GM21360 (cell line): ENCODE measurements around the gene TTC19.

Experiments
- ATAC-seq: cut with Tn5 transposase; IDR thresholded peaks from one replicate; pipeline ENCODE4 v1.9.1; 2021; ENCODE audit warnings: mild to moderate bottlenecking, moderate library complexity; ENCODE audit not compliant: unreplicated experiment

TTC19 gene

GRCh38 chr17:15999141-15999973 lies at the start of gene TTC19, which contains the start of gene ZSWIM7:
Gene TTC19 (plus strand): TSS chr17:15999824. CDS start chr17:15999849, 25 bp downstream.
Gene ZSWIM7 (minus strand): TSS chr17:15999704. CDS start chr17:15999594, 110 bp downstream.
- peak; percentile 89 for ATAC-seq

- no peak for ATAC-seq
Observed at GRCh38 chr17:15951368-15952047, 48.1 kb upstream of the TTC19 start.

GRCh38 chr17:15952048-15952532 lies 47.5 kb upstream of the TTC19 start:
- ATAC-seq, result no peak

- ATAC-seq, result no peak
Observed at GRCh38 chr17:15952916-15953790, 46.5 kb upstream of the TTC19 start.

- ATAC-seq, result no peak
Observed at GRCh38 chr17:15954222-15954621, 45.4 kb upstream of the TTC19 start.

GRCh38 chr17:15955793-15956541 lies 43.7 kb upstream of the TTC19 start:
- no peak for ATAC-seq

- ATAC-seq, result no peak
Observed at GRCh38 chr17:15957206-15957605, 42.4 kb upstream of the TTC19 start.

GRCh38 chr17:15957608-15958307 lies 41.9 kb upstream of the TTC19 start:
- ATAC-seq, result no peak

GRCh38 chr17:15958484-15958854 lies 41.2 kb upstream of the TTC19 start:
- ATAC-seq, result no peak

- ATAC-seq, result no peak
Observed at GRCh38 chr17:15963670-15964110, 35.9 kb upstream of the TTC19 start.

- no peak for ATAC-seq
Observed at GRCh38 chr17:15965528-15965927, 34.1 kb upstream of the TTC19 start.

- no peak for ATAC-seq
Observed at GRCh38 chr17:15966183-15966878, 33.3 kb upstream of the TTC19 start.

GRCh38 chr17:15966879-15967248 lies 32.8 kb upstream of the TTC19 start:
- no peak for ATAC-seq

GRCh38 chr17:15967706-15968399 lies 31.8 kb upstream of the TTC19 start:
- ATAC-seq, result no peak

GRCh38 chr17:15969463-15969862 lies 30.2 kb upstream of the TTC19 start:
- no peak for ATAC-seq

- no peak for ATAC-seq
Observed at GRCh38 chr17:15970500-15970899, 29.1 kb upstream of the TTC19 start.

GRCh38 chr17:15971098-15971678 lies 28.4 kb upstream of the TTC19 start:
- no peak for ATAC-seq

GRCh38 chr17:15971882-15972281 lies 27.7 kb upstream of the TTC19 start:
- ATAC-seq, result no peak
